Measurements from ENCODE around the gene NRXN3. TPM values are rescaled to one million over a fixed set of nuclear protein-coding genes. Genes with fewer than 3 reads are reported as not detected.

NRXN3 gene
- total RNA-seq, 1 experiment from 2014 or later, result not detected

DNA sequence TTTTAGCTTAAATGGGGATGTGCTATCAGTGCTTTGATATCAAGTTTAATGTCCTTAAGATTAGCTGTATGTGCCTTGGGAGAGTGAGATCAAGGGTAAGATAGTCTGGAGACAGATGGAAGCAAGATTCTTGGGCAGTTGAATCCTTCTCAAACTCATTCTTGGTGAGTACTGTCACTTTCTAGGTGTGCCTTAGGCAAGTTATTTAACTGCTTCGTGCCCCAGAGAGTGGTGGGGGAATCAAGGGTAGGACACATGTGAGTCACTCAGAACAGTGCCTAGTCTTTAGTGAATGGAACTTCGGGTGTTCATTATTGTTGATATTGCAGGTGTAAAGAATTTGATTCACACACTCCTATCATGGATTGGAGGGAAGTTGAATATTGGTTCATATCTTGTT is 1237.4 kb downstream of the NRXN3 start:
- ChIA-PET POLR2A (no interaction called here), CTCF (no interaction called here)
- in situ Hi-C loops (cut with HindIII; ENCODE audit: low pct_unique_long_range_greater_than_20kb, low sequenced_read_pairs) (no loop called here), intact Hi-C loops (cut with micrococcal nuclease; ENCODE audit: unreplicated experiment) (no loop called here)
- no peak overlapping the region for H3K27ac ChIP-seq (ENCODE audit: low read length)
- no peaks in the 10 kb centered on the region for H3K4me1 ChIP-seq (ENCODE audit: control insufficient read depth, insufficient read depth, low read length)
- TF ChIP-seq, protein P1, sequence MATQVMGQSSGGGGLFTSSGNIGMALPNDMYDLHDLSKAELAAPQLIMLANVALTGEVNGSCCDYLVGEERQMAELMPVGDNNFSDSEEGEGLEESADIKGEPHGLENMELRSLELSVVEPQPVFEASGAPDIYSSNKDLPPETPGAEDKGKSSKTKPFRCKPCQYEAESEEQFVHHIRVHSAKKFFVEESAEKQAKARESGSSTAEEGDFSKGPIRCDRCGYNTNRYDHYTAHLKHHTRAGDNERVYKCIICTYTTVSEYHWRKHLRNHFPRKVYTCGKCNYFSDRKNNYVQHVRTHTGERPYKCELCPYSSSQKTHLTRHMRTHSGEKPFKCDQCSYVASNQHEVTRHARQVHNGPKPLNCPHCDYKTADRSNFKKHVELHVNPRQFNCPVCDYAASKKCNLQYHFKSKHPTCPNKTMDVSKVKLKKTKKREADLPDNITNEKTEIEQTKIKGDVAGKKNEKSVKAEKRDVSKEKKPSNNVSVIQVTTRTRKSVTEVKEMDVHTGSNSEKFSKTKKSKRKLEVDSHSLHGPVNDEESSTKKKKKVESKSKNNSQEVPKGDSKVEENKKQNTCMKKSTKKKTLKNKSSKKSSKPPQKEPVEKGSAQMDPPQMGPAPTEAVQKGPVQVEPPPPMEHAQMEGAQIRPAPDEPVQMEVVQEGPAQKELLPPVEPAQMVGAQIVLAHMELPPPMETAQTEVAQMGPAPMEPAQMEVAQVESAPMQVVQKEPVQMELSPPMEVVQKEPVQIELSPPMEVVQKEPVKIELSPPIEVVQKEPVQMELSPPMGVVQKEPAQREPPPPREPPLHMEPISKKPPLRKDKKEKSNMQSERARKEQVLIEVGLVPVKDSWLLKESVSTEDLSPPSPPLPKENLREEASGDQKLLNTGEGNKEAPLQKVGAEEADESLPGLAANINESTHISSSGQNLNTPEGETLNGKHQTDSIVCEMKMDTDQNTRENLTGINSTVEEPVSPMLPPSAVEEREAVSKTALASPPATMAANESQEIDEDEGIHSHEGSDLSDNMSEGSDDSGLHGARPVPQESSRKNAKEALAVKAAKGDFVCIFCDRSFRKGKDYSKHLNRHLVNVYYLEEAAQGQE (IDR thresholded peaks at IDR 0.05; ENCODE audit: insufficient read depth in 1 of 2, low read depth in 2 of 2, low read length in 1 of 2), result no peak
- no peak for TF ChIP-seq TCF7L2 (IDR thresholded peaks at IDR 0.05; ENCODE audit: low read depth, low read length)
- TF ChIP-seq POLR2AphosphoS5 (IDR thresholded peaks at IDR 0.05; ENCODE audit: low read depth, low read length), result no peak
- TF ChIP-seq, protein P2, sequence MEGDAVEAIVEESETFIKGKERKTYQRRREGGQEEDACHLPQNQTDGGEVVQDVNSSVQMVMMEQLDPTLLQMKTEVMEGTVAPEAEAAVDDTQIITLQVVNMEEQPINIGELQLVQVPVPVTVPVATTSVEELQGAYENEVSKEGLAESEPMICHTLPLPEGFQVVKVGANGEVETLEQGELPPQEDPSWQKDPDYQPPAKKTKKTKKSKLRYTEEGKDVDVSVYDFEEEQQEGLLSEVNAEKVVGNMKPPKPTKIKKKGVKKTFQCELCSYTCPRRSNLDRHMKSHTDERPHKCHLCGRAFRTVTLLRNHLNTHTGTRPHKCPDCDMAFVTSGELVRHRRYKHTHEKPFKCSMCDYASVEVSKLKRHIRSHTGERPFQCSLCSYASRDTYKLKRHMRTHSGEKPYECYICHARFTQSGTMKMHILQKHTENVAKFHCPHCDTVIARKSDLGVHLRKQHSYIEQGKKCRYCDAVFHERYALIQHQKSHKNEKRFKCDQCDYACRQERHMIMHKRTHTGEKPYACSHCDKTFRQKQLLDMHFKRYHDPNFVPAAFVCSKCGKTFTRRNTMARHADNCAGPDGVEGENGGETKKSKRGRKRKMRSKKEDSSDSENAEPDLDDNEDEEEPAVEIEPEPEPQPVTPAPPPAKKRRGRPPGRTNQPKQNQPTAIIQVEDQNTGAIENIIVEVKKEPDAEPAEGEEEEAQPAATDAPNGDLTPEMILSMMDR (IDR thresholded peaks at IDR 0.05), result no peak
- TF ChIP-seq SIN3A (IDR thresholded peaks at IDR 0.05; ENCODE audit: borderline replicate concordance, insufficient read depth, low read depth, low read length), result no peak
- no TSS peak for BruUV-seq (replicated peaks)
- H3K9me3 ChIP-seq (ENCODE audit: control insufficient read depth, insufficient read depth, low read depth, low read length), result no peaks in the 10 kb centered on the region
- no peak for ATAC-seq
- H3K36me3 ChIP-seq (ENCODE audit: control insufficient read depth, insufficient read depth, low read length), result no peaks in the 10 kb centered on the region
- H3K4me3 ChIP-seq (ENCODE audit: low read depth in 2 of 2, low read length in 2 of 2), result no peak overlapping the region
- no peaks in the 10 kb centered on the region for H3K27me3 ChIP-seq (ENCODE audit: control insufficient read depth, insufficient read depth, low read length)
- no peak for DNase-seq (ENCODE audit: low read depth, low spot score)

DNA sequence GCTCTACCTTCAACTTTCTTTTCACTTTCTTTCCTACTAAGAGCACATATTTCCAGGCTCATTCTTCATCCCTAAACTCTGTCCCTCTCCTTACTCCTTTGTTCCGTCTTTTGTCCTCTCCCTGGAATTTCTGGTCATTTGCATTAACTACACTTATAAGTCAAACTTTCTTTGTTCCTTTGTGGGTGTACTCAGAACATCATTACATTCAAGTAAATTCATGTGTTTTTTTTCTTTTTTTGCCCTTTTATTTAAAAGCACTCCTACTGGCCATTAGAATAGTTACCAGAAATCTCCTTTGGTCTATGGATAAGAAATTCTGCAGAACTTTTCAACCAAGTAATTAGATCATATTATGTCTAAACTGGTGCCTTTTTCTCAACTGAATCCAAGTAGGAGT is 1238.5 kb downstream of the NRXN3 start:
- BruUV-seq (replicated peaks), result no TSS peak
- in situ Hi-C loops (cut with HindIII; ENCODE audit: low pct_unique_long_range_greater_than_20kb, low sequenced_read_pairs) (no loop called here), intact Hi-C loops (cut with micrococcal nuclease; ENCODE audit: unreplicated experiment) (no loop called here)
- Histone ChIP-seq H3K4me3 (ENCODE audit: low read depth in 2 of 2, low read length in 2 of 2) (no peak overlapping the region), H3K4me1 (ENCODE audit: control insufficient read depth, insufficient read depth, low read length) (no peaks in the 10 kb centered on the region), H3K27me3 (ENCODE audit: control insufficient read depth, insufficient read depth, low read length) (no peaks in the 10 kb centered on the region), H3K27ac (ENCODE audit: low read length) (no peak overlapping the region), H3K9me3 (ENCODE audit: control insufficient read depth, insufficient read depth, low read depth, low read length) (no peaks in the 10 kb centered on the region), H3K36me3 (ENCODE audit: control insufficient read depth, insufficient read depth, low read length) (no peaks in the 10 kb centered on the region)
- ChIA-PET POLR2A (no interaction called here), CTCF (no interaction called here)
- ATAC-seq (no peak), DNase-seq (ENCODE audit: low read depth, low spot score) (no peak)
- TF ChIP-seq, protein P2 (IDR thresholded peaks at IDR 0.05), result no peak
- TF ChIP-seq POLR2AphosphoS5 (IDR thresholded peaks at IDR 0.05; ENCODE audit: low read depth, low read length) (no peak), SIN3A (IDR thresholded peaks at IDR 0.05; ENCODE audit: borderline replicate concordance, insufficient read depth, low read depth, low read length) (no peak), TCF7L2 (IDR thresholded peaks at IDR 0.05; ENCODE audit: low read depth, low read length) (no peak)
- TF ChIP-seq, protein P1 (IDR thresholded peaks at IDR 0.05; ENCODE audit: insufficient read depth in 1 of 2, low read depth in 2 of 2, low read length in 1 of 2), result no peak

Measured in Panc1 (cell line).